ENCODE results near the gene PTGES2. TPM values are rescaled to one million over a fixed set of nuclear protein-coding genes. Genes with fewer than 3 reads are reported as not detected.

Gene PTGES2
- total and polyA plus RNA-seq, 9 of the 15 experiments (the other 6 are each of a cell fraction or from before 2014, with no cell fraction given) = 2.4 to 196 (median 90.1) TPM

GRCh38 chr9:128081056-128081455 is 46.5 kb downstream of the PTGES2 start (continued):
- no peak for TF ChIP-seq ZNF143 (CRISPR knock-in tag; IDR thresholded peaks at IDR 0.05)
- TF ChIP-seq ZNF23 (CRISPR knock-in tag; IDR thresholded peaks at IDR 0.05) = no peak
- peak; percentile 71; the same call in 1 of the 2 replicates for TF ChIP-seq MYNN (IDR thresholded peaks at IDR 0.05)
- TF ChIP-seq MYNN (CRISPR knock-in tag; IDR thresholded peaks at IDR 0.05) = no peak
- TF ChIP-seq SMARCE1 (IDR thresholded peaks at IDR 0.05) = 0 out of 2 replicates have a peak, but pooled peaks have one; percentile 24
- no peak for TF ChIP-seq ARNT (IDR thresholded peaks at IDR 0.05)
- no peak for TF ChIP-seq BHLHE40 (IDR thresholded peaks at IDR 0.05; ENCODE audit: low read length)
- TF ChIP-seq SIN3A (IDR thresholded peaks at IDR 0.05; ENCODE audit: borderline replicate concordance in 2 of 2, control insufficient read depth in 1 of 2, low read depth in 2 of 2, low read length in 2 of 2) = peak; percentile 41 to 53; a peak in 2 of 4 replicates
- TF ChIP-seq PHF20 (IDR thresholded peaks at IDR 0.05; ENCODE audit: partially characterized antibody) = no peak
- TF ChIP-seq CUX1 (CRISPR knock-in tag; IDR thresholded peaks at IDR 0.05) = no peak
- TF ChIP-seq SMAD3 (CRISPR knock-in tag; conservative IDR thresholded peaks at IDR 0.05) = no peak
- no peak for TF ChIP-seq SRSF9 (IDR thresholded peaks at IDR 0.05; ENCODE audit: borderline replicate concordance, low read depth, low read length)
- 0 out of 2 replicates have a peak, but pooled peaks have one; percentile 10 for TF ChIP-seq ZNF766 (CRISPR knock-in tag; conservative IDR thresholded peaks at IDR 0.05)
- TF ChIP-seq ELF4 (CRISPR knock-in tag; IDR thresholded peaks at IDR 0.05) = no peak
- no peak for TF ChIP-seq SP2 (IDR thresholded peaks at IDR 0.05; ENCODE audit: extremely low read depth, low read depth, low read length, poor library complexity, severe bottlenecking)
- TF ChIP-seq PCBP2 (IDR thresholded peaks at IDR 0.05; ENCODE audit: low read depth, low read length, poor library complexity, severe bottlenecking) = no peak
- TF ChIP-seq RNF219 (CRISPR knock-in tag; IDR thresholded peaks at IDR 0.05) = no peak
- TF ChIP-seq KDM1A (IDR thresholded peaks at IDR 0.05) = no peak
- TF ChIP-seq U2AF1 (optimal IDR thresholded peaks at IDR 0.05; ENCODE audit: low read depth, low read length) = no peak
- TF ChIP-seq MCM5 (IDR thresholded peaks at IDR 0.05; ENCODE audit: low read depth) = no peak
- TF ChIP-seq SMAD2 (IDR thresholded peaks at IDR 0.05; ENCODE audit: low read depth, low read length) = no peak
- no peak for TF ChIP-seq HBP1 (CRISPR knock-in tag; IDR thresholded peaks at IDR 0.05)
